ENCODE measurements around the gene OAS2. TPM values are rescaled to one million over a fixed set of nuclear protein-coding genes. Genes with fewer than 3 reads are reported as not detected.

Gene OAS2
- total RNA-seq, 4 donors from 2014 or later = 8.3 to 35.6 (median 10.9) TPM

GRCh38 chr12:112932485-112933128 lies 45.7 kb upstream of the OAS2 start:
- no peak overlapping the region for H3K4me3 ChIP-seq
- no peak overlapping the region for H3K27ac ChIP-seq
- H3K27me3 ChIP-seq = no peaks in the 10 kb centered on the region
- no peak for TF ChIP-seq POLR2A (IDR thresholded peaks at IDR 0.05)
- intact Hi-C loops (cut with DNase I) = no loop called here
- peaks cover 3 to 29% (median 9%) of the 10 kb centered on the region in 3 donors for H3K4me1 ChIP-seq
- no peaks in the 10 kb centered on the region for H3K36me3 ChIP-seq
- no peak for DNase-seq
- H3K9me3 ChIP-seq = no peaks in the 10 kb centered on the region
- WGBS, 2 donors = 62 to 75% methylated on average over 6 of the region's 6 CpGs

- no peaks in the 10 kb centered on the region for H3K9me3 ChIP-seq
- H3K36me3 ChIP-seq = no peaks in the 10 kb centered on the region
- no peak overlapping the region for H3K4me3 ChIP-seq
- 75 to 84% methylated on average over 2 of the region's 2 CpGs for WGBS, 2 donors
- intact Hi-C loops (cut with DNase I) = no loop called here
- H3K4me1 ChIP-seq = peaks cover 3 to 34% (median 12%) of the 10 kb centered on the region in 3 donors
- TF ChIP-seq, protein P1, sequence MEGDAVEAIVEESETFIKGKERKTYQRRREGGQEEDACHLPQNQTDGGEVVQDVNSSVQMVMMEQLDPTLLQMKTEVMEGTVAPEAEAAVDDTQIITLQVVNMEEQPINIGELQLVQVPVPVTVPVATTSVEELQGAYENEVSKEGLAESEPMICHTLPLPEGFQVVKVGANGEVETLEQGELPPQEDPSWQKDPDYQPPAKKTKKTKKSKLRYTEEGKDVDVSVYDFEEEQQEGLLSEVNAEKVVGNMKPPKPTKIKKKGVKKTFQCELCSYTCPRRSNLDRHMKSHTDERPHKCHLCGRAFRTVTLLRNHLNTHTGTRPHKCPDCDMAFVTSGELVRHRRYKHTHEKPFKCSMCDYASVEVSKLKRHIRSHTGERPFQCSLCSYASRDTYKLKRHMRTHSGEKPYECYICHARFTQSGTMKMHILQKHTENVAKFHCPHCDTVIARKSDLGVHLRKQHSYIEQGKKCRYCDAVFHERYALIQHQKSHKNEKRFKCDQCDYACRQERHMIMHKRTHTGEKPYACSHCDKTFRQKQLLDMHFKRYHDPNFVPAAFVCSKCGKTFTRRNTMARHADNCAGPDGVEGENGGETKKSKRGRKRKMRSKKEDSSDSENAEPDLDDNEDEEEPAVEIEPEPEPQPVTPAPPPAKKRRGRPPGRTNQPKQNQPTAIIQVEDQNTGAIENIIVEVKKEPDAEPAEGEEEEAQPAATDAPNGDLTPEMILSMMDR (IDR thresholded peaks at IDR 0.05) = no peak
- no peak for TF ChIP-seq POLR2A (IDR thresholded peaks at IDR 0.05)
- no peaks in the 10 kb centered on the region for H3K27me3 ChIP-seq
- no peak overlapping the region for H3K27ac ChIP-seq
- DNase-seq = no peak
Observed at GRCh38 chr12:112933129-112933505, 45.2 kb upstream of the OAS2 start.

- TF ChIP-seq POLR2A (IDR thresholded peaks at IDR 0.05) = no peak
- TF ChIP-seq, protein P1 (IDR thresholded peaks at IDR 0.05) = no peak
- H3K4me1 ChIP-seq = peaks cover 16 to 58% (median 30%) of the 10 kb centered on the region in 3 donors
- WGBS, 2 donors = 44 to 50% methylated on average over 1 of the region's 1 CpG
- no peak for DNase-seq
- H3K36me3 ChIP-seq = peaks cover 0 to 3% (median 0%) of the 10 kb centered on the region in 3 donors
- intact Hi-C loops (cut with DNase I) = no loop called here
- H3K27ac ChIP-seq = peak overlapping the region; percentile 83 to 94 (median 88)
- no peaks in the 10 kb centered on the region for H3K9me3 ChIP-seq
- H3K27me3 ChIP-seq = no peaks in the 10 kb centered on the region
- H3K4me3 ChIP-seq = no peak overlapping the region
Observed at GRCh38 chr12:112936264-112936663, 42.1 kb upstream of the OAS2 start.

DNA sequence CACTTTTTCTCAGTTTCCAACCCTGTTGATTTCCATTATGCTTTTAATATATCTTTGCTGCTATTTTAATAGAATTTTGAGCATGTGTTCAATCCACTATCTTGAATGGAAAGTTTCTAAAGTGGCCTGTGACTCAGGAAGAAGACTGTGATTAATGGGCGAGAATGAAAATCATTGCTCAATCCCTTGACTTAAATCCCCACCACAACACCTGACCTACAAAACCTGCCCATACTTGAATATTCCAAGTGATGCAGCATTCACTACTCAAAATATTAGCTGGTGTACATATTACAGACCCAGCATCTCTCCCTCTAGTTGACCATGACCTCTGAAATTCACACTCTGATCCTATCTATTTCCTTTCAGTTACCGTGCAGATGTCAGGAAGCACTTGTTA lies 41.4 kb upstream of the OAS2 start:
- Histone ChIP-seq H3K36me3 (peaks cover 0 to 10% (median 0%) of the 10 kb centered on the region in 3 donors), H3K4me1 (peaks cover 16 to 58% (median 30%) of the 10 kb centered on the region in 3 donors), H3K4me3 (no peak overlapping the region), H3K27ac (peak overlapping the region; percentile 88 to 94 (median 92)), H3K27me3 (no peaks in the 10 kb centered on the region), H3K9me3 (no peaks in the 10 kb centered on the region)
- TF ChIP-seq, protein P1 (IDR thresholded peaks at IDR 0.05) = no peak
- peak in 1 of 4 donors; percentile 21 for TF ChIP-seq POLR2A (IDR thresholded peaks at IDR 0.05)
- WGBS, 2 donors = 13 to 50% methylated on average over 1 to 2 of the region's 2 CpGs
- intact Hi-C loops (cut with DNase I) = no loop called here
- DNase-seq = no peak

DNA sequence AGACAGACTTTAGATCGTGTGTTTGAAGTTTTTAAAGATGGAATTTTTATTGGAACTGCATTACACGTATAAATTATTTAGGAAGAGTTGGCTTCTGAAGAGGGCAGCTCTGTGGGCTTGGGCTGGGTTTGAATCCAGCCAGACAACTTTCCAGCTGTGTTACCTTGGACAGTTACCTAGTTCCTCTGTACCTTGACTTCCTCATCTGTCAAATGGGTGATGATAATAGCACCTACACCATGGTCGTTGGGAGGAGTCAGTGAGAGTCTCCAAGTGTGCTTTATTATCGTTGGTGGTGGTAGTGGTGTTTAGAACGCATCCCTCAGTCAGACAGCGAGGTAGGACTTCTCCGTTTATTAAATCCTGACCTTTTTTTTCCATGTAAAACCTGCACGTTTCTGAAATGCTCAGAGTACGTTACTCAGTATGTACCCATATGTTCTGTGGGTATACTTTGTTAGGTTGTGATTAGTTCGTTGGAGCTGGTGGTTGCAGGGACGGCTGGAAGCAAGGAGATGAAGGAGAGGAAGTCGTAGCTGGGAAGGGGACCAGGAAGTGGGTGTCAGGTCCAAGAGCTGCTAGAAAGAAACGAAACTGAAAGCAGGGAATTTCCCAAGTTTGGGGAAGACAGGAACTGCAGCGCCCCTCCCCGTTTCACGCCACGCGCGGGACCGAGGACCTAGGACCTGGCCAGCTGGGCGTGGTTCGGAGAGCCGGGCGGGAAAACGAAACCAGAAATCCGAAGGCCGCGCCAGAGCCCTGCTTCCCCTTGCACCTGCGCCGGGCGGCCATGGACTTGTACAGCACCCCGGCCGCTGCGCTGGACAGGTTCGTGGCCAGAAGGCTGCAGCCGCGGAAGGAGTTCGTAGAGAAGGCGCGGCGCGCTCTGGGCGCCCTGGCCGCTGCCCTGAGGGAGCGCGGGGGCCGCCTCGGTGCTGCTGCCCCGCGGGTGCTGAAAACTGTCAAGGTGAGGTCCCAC lies 40.3 kb upstream of the OAS2 start, which contains the start of gene OAS3:
Gene OAS3, plus strand, starts transcription at position 734 of the 979 bp plus-strand sequence. Its CDS starts 57 bp downstream, at position 791.
- intact Hi-C loops (cut with DNase I) = no loop called here
- H3K4me1 ChIP-seq = peaks cover 16 to 51% (median 30%) of the 10 kb centered on the region in 3 donors
- peak in 1 of 4 donors; percentile 13 for TF ChIP-seq POLR2A (IDR thresholded peaks at IDR 0.05)
- TF ChIP-seq, protein P1 (IDR thresholded peaks at IDR 0.05) = peak in 1 of 6 experiments; percentile 3
- WGBS, 2 donors = 6 to 7% methylated on average over 31 to 33 of the region's 50 CpGs
- peak within 1 kb of the TSS; percentile 88 to 94 (median 92) for H3K27ac ChIP-seq
- DNase-seq = no peak
- peaks cover 0 to 21% (median 0%) of the 10 kb centered on the region in 3 donors for H3K36me3 ChIP-seq
- H3K9me3 ChIP-seq = no peaks in the 10 kb centered on the region
- H3K4me3 ChIP-seq = peak within 1 kb of the TSS; percentile 64 to 92 (median 79)
- H3K27me3 ChIP-seq = no peaks in the 10 kb centered on the region
